ENCODE results near the gene AKAP13. TPM values are rescaled to one million over a fixed set of nuclear protein-coding genes. Genes with fewer than 3 reads are reported as not detected.

AKAP13 gene
- total and polyA plus RNA-seq, 2 of the 8 experiments (the other 6 are each of a cell fraction or from before 2014, with no cell fraction given) = 14.0 to 46.2 TPM

- no peak for TF ChIP-seq KDM4A (IDR thresholded peaks at IDR 0.05; ENCODE audit: low read depth, low read length, severe bottlenecking)
Observed at GRCh38 chr15:85690561-85691231, 310.3 kb downstream of the AKAP13 start (continued).

All from H1 (cell line).